Heart left ventricle (tissue), 13 donors: ENCODE results near the gene ADAMTSL1.

ENCODE experiments used
- CTCF ChIP-seq, 12 donors: fragments of 200-600 bp; sonication (generic) in 4 of 12; IDR thresholded peaks; one replicate each; pipeline versions ENCODE4 v1.5.0 to v1.8.0; 2018 to 2022; ENCODE audit warnings: antibody characterized with exemption in 12 of 12, mild to moderate bottlenecking in 5 of 12
- POLR2A ChIP-seq, 2 donors: fragments of 450-650 bp; IDR thresholded peaks; one replicate each; pipeline ENCODE4 v1.6.1; 2017; ENCODE audit warnings: antibody characterized with exemption in 2 of 2, mild to moderate bottlenecking in 2 of 2, moderate library complexity in 2 of 2
- donor health status: ischemic (EF 13 %, LVEDD 7.1; RV severe dilation, severe dysfunction).
- donor health status: DM: no; HTN: yes; CAD: no.
- donor health status: DM: no; HTN: no; CAD: no.
- donor health status: ischemic (EF 25% LVEDD 6.9; RV normal size, moderate dysfunction).
- donor health status: ischemic (EF 25% LVEDD 5.7; RV mildly dilated, moderate dysfunction).
- donor health status: ischemic (EF 35%, LVEDD 5.7; RV mildly dilated, moderate dysfunction).
- donor health status: nonischemic (EF 11% LVEDD 7.7; RV severe dilation, severe dysfunction).
- donor health status: DM: yes; HTN: yes; CAD: no.
- donor health status: PGD.
- donor health status: ischemic (EF 29% LVEDD 5.4; RV normal size, mild dysfunction).
- donor health status: nonischemic (EF 23%, LVEDD 6.1; RV moderate dilation, normal function).

GRCh38 chr9:18847576-18848275 lies 373.8 kb downstream of the ADAMTSL1 start:
- TF ChIP-seq CTCF (IDR thresholded peaks at IDR 0.05), result no peak
- no peak for TF ChIP-seq POLR2A (IDR thresholded peaks at IDR 0.05)
